ENCODE measurements around the gene PRKX.

- TF ChIP-seq CEBPB (IDR thresholded peaks at IDR 0.05), result no peak
- TF ChIP-seq, protein P1, sequence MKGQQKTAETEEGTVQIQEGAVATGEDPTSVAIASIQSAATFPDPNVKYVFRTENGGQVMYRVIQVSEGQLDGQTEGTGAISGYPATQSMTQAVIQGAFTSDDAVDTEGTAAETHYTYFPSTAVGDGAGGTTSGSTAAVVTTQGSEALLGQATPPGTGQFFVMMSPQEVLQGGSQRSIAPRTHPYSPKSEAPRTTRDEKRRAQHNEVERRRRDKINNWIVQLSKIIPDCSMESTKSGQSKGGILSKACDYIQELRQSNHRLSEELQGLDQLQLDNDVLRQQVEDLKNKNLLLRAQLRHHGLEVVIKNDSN (IDR thresholded peaks at IDR 0.05), result no peak
- TF ChIP-seq EP300 (IDR thresholded peaks at IDR 0.05; ENCODE audit: borderline replicate concordance), result no peak
- no peak for TF ChIP-seq FOXM1 (IDR thresholded peaks at IDR 0.05; ENCODE audit: borderline replicate concordance, low read depth)
- TF ChIP-seq YY1 (IDR thresholded peaks at IDR 0.05; ENCODE audit: low read depth), result no peak
- TF ChIP-seq TCF12 (IDR thresholded peaks at IDR 0.05; ENCODE audit: low read depth), result no peak
These were observed 25.1 kb upstream of the PRKX start for GRCh38 chrX:3738509-3738908.

All from Ishikawa (cell line).